GM19372 (cell line): ENCODE data around the gene B3GNT2.
"Not testable (repeated sequence)": the region's sequence is repeated elsewhere in the genome, so short reads cannot be mapped to it uniquely, and the experiment has no call there.

Experiments
- ATAC-seq: cut with Tn5 transposase; IDR thresholded peaks from one replicate; pipeline ENCODE4 v1.9.1; 2021; ENCODE audit warnings: mild to moderate bottlenecking, low read depth, moderate library complexity; ENCODE audit not compliant: unreplicated experiment

B3GNT2 gene, protein sequence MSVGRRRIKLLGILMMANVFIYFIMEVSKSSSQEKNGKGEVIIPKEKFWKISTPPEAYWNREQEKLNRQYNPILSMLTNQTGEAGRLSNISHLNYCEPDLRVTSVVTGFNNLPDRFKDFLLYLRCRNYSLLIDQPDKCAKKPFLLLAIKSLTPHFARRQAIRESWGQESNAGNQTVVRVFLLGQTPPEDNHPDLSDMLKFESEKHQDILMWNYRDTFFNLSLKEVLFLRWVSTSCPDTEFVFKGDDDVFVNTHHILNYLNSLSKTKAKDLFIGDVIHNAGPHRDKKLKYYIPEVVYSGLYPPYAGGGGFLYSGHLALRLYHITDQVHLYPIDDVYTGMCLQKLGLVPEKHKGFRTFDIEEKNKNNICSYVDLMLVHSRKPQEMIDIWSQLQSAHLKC

DNA sequence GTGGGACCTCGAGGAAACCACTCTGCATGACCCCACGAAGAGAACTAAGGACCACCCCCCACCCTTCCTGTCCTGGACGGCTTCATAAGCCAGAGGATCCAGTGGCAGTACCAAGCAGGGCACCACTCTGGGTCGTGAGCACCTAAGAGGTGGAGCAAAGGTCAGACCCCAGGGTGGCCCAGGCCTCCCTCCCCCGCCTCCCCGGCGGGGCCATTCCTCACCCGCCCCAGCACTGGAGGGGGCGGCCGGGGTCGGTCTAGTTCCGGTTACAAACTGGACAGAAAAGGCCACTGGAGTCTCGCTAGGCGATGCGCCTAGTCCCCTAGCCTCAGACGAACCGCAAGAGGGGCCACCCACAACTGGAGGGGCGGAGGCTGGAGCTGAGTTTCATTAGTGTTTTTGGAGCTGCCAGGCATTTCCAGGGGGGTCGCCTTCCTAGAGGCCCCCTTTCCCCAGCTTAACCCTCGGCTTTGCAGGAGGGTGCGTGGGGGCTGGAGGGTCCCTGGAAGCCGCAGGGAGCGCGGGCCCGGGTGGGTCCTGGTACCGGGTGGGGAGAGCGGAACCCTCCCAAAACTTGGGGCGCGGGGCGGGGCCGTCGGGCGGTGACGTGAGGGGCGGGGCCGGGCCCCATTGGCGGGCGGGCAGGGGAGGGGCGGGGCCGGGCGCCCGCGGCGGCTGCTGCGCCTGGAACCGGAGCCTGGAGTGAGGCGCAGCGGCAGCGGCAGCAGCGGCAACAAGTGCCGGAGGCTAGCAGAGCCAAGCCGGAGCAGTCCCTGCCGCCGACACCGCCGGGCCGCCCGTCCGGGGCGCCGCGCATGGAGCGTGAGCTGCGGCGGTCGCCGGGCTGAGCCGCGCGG is at the start of gene B3GNT2:
Gene B3GNT2 (plus strand): TSS at position 695 of the 857 bp plus-strand sequence. CDS start 26,106 bp downstream, outside the sequence.
- peak; percentile 49 for ATAC-seq

DNA sequence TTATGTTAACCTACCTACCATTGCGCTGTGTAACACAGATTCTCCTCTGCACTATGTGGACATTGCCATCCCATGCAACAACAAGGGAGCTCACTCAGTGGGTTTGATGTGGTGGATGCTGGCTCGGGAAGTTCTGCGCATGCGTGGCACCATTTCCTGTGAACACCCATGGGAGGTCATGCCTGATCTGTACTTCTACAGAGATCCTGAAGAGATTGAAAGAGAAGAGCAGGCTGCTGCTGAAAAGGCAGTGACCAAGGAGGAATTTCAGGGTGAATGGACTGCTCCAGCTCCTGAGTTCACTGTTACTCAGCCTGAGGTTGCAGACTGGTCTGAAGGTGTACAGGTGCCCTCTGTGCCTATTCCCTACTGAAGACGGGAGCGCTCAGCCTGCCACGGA is 49.1 kb upstream of the B3GNT2 start:
- not testable (repeated sequence) for ATAC-seq

DNA sequence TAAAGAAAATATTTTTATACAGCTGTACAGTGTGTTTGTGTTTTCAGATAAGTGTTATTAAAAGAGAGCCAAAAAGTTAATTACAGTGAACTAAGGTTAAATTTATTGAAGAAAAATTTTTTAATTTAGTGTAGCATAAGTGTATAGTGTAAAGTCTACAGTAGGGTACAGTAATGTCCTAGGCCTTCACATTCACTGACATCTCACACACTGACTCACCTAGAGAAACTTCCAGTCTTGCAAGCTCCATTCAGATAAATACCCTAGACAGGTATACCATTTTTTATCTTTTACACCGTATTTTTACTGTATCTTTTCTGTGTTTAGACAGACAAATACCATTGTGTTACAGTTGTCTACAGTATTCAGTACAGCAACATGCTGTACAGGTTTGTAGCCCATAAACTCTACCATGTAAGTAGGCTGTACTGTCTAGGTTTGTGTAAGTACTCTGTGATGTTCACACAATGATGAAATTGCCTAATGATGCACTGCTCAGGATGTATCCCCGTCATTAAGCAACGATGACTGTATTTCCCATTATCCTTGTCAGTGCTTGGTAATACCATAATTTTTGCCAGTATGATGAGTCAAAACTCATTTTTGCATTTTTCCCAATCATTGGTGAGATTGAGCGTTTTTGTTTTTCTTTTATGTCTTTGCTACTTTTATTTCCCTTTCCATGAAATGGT is 48.2 kb upstream of the B3GNT2 start:
- no peak for ATAC-seq

DNA sequence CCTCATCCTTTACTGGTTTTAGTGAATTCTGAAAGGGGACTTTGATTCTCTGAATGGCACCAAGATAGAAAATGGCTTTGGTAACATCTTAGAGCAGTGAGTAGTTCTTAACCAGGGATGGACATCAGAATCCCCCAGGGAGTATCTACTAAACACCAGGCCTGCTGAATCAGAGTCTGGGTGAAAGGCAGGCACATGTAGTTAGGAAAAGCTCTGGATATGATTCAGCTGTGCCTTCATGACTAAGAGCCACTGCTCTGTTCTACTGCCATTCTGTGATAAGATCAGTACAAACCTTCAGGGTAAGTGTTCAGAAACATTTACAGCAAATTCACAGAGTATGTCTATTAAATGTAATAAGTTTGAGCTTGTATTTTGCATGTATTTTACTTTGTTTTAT is 46.2 kb upstream of the B3GNT2 start:
- no peak for ATAC-seq

DNA sequence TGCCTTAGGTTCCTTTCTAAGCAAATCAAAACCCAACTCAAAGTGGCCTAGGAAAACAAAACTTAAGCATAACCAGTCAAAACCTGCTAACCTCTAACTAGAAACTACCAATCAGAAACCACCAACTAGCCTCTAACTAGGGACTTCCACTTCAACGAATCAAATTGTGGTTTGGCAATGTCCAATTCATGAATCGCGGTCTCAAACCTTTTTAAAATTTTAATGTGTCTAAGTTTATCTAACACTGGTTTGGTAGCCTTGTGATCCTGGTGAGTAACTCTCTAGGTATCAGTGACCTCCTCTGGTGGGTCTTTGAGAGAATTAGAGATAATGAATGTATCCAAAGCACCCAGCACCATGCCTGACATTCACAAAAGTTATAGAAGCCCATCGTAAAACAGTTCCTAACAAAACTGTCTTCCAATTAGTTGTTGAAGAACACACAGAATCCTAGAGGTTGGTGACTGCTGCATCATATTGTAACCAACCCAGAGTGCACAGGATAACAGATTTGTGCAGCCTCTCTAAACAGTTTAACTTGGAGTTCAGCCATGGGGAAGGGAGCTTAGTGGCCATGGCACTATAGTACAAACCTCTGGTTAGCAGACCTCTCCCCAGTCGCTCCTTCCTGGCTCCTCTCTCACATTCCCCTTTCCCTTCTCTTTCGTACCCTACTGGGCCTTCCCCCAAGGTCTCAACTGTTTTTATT is 45.2 kb upstream of the B3GNT2 start:
- no peak for ATAC-seq

DNA sequence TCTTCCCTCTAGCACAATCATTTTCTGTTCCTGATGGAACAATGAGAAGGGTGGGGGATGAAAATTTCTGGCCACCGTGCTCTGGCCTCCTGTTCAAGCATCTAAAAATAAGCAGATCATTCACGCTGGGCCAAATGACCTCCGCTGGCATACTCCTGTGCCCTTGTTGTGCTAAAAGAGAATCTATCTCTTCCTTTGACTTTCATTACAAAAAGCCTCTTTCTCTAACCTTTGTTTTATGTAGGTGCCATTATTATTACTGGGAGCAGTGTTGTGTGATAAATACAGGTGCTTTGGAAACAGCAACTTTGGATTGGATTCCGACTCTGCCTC is 44.6 kb upstream of the B3GNT2 start:
- no peak for ATAC-seq

DNA sequence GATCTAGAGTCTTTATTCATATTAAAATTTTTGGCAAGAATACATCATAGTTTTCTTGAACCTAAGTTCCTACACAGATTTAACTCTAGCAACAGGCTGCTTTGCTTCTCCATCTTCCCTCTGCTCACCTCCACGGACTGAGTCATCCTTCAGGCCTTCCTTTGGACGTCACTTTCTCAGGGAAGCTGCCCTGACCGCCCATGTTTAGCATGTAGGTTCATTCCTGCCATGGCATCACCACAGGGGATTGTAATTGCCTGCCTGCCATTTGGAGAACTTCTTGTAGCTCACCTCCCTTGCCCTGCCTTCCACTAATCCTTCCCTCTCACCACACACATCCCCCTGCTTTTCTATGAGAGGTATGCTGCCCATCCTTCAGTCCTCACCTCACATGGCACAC is 43.9 kb upstream of the B3GNT2 start:
- no peak for ATAC-seq

DNA sequence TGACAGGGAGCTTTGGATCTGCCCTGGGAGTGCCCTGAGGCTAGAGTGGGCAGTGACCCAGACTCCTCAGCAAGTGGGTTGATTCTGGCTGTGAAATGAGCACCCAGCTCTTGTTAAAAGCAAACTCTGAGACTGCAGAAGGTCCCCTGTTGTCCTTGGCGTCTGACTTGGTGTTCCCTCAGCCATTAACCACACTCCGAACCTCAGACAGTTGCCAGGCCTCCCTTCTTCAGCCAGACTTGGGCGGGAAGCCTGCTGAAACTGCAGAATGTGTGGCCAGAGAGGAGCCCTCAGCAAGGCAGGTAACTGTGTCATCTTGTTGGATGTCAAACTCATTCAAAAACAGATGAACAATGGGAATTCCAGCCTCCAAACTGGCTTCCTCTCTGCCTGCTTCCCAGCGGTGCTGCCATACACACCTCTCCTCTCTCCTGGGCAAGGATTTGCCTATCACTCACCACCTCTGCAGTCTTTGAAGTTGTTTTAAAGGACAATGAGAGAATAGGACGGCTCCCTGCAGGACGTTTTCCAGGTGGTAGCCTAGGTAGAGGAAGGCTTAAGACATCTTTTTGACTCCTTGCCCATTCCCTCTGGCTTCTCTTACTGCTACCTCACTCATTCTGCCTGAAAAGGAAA is 38.9 kb upstream of the B3GNT2 start:
- no peak for ATAC-seq

DNA sequence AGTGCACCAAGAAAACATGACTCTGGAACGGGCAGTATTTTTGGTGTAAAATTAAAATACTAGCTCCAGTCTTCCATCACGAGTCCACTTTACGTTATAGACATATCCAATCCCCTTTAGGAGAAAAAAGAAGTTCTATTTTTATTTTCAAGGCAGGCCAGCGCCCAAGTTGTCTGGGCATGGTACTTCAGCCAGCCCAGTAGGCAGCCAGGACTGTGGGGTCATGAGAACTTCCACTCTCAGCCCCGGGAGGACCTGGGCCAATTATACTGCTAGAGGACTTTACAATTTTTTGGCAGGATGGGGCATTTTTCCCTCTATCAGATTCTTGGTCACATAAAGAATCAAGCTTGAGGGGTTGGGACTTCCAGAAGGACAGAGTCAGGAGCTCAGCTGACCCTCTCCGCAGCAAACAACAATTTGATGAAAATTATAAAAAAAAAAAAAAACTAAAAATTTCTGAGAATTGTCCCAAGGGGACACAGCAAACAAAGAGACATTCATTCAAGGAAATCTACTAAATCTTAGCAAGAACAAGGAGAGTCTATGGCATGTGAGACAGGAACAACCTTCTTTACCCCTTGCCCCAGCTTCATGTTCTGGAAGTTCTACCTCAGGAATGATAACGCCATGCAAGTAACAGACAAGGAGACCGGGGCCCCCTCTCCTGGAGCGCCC is 37.3 kb upstream of the B3GNT2 start:
- no peak for ATAC-seq

DNA sequence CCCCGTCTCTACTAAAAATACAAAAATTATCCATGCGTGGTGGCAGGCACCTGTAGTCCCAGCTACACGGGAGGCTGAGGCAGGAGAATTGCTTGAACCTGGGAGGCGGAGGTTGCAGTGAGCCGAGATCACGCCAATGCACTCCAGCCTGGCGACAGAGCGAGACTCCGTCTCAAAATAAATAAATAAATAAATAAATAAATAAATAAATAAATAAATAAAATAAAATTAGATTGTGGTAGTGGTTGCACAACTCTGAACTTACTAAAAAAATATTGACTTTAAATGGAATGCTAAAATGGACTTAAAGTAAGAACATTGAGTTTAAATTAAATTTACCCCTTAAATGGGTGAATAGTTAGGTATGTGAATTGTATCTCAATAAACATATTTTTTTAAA is 35.2 kb upstream of the B3GNT2 start:
- not testable (repeated sequence) for ATAC-seq

DNA sequence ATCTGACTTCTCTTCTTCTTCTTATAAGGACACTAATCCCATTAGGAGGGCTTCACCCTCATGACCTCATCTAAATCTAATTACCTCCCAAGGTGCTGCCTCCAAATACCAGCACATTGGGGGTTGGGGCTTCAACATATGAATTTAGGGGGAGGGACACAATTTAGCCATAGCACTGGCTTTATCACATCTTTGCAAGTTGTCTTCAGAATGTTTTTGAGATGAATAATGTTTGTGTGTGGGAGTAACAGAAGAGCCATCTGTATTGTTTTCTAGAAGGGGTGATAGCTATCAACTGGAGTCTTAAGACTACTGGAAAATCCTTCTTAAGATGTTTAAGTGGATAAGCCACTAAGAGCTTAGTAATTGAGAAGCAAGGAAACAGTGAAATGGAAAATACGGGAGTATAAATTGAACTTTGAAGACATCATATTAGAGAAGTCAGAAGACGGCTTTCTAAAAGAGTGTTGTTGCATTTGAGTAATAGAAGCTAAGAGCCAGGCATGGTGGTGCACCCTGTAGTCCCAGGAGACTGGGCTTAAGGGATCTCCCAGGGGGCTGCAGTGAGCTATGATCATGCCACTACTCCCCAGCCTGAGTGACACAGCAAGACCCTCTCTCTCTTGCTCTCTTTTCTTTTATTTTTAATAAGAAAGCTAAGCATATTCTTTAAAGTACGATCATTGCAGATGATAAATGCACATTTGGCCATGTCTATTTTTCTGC is 32.6 kb upstream of the B3GNT2 start:
- ATAC-seq = no peak

DNA sequence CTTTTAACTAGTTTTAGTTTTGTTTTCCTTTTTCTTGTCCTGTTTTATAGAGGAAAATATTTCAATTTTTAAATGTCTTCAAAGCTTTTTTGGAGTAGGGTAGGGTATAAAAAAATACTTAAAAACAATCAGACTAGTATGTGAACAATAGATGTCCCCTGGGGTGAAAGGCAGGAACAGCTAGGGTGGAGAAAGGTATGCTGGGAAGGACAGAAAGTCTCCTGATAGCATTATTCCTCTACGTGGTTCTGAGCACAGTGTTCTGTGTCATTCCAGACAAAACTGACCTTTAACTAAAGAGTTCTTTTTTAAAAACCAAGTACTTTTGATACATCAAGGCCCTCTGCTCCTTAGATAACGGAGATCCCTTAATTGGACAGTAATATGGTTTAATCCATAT is 32.1 kb upstream of the B3GNT2 start:
- no peak for ATAC-seq

DNA sequence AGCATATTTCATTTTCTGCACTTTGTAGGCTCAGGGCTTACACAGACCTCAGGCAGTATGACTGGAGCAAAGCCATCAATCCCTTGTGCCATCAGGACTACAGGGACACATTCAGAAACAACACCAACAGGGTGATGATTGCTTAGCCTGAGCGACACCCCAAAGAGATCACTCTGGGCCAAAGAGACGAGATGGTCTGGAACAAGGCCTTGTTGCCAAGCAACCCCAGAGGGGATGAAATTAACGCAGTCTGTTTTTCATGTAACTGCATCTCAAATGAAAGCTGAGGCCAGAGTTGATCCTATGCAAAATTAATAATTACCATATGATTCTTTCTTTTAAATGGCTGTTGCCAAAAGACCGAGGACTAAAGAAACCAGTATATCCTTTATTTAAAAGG is 20.2 kb upstream of the B3GNT2 start:
- no peak for ATAC-seq

DNA sequence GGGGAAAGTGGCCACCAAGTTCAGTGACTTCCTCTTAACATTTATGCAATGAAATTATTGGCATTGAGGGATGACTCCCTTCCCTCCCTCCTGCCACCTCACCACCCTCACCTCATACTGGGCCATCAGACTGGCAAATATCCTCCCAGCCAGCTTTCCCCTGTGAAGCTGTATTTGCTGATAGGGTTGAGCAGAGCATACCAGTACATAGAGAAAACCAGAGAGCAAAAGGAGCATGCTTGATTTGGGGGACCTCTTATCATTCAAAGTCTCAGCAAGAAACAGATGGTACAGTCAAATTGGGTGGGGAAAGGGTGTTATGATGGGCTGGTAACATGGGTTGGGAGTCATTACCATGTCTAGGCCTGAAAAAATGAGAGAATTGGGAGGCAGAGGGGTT is 19.1 kb upstream of the B3GNT2 start:
- no peak for ATAC-seq

DNA sequence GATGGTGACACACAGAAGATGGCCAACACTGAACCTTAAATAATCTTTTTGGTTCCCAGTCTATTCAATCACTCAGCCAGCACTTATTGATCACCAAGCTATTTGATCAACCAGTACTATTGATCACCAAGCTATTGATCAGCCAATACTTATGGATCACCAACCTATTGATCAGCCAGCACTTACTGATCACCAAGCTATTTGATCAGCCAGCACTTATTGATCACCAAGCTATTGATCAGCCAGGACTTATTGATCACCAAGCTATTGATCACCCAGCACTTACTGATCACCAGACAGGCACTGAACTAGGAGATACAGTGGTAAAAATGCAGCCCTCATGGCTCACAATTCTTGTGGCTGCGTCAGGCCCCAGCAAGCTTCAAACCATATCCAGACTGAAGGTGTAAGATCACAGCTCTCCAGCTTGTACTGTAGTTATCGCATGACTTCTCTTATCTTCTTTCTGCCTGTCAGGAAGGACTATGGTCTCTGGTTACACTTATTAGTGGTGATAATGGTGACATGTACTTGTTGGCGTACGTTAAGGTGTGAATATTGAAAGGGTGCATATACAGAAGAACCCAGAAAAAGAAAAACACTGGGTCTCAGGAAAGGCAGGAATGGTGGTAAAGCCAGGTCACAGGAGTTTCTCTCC is 18.4 kb upstream of the B3GNT2 start:
- ATAC-seq = no peak

DNA sequence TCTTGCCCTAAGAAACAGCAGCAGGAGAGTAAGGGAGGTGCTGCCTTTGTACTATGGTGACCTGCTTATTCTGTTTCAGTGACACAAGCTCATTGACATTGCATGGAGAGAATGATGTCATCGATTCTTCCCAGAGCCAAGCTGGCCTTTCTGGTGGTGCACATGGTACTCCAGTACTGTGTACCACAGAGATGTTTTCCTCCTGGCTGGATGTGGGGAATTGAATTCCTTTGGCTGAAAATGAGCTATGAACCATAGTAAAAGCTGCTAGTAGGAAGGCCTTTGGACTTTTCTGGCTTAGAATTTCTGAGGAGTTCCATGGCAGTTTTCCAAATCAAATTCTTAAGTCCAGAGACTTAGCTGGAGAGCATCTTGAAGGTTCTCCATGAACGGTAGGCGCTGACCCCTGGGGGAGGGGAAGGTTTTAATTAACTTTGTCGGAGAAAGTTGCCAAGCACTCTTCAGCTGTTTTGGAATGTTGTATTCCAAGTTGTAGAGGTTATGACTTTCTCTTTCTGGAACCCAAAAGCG is 17.1 kb upstream of the B3GNT2 start:
- ATAC-seq = no peak

DNA sequence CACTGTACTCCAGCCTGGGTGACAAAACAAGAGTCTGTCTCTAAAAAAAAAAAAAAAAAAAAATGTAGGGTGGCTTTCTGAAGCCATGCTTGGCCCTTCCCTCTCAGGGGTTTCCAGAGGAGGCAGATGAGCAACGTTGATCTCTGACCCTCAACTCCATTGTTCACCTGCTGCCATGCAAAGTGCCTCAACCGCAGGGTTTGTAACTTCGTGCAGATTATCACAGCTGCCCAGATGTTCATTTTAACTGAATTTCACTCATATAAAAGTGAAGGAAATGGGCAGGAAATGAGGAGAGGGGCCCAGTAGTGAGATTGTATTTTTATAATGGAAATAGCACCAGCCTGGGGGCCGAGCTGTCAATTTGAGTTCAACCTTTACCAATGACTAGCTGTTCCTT is 14.9 kb upstream of the B3GNT2 start:
- ATAC-seq = no peak

DNA sequence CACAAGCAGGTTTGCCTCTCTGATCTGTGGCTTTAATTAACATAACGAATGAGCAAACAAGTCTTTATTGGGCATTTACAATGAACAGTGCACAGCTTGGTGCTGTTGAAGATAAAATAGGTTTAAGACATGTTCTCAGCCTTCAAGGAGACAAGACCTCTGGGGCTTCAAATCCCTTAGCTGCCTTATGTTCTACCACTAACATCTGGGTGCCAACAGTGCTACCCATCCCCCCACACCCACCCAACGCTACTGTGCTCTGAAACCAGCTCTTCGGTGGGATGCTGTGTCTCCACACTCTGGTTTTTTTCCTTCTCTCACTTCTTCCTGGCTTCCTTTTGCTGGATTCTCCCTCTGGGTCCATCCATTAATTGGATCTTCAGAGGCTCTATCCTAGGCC is 14.1 kb upstream of the B3GNT2 start:
- no peak for ATAC-seq
